ENCODE results near the gene HIF1A. TPM values are rescaled to one million over a fixed set of nuclear protein-coding genes. Genes with fewer than 3 reads are reported as not detected.
"Not testable (repeated sequence)": the region's sequence is repeated elsewhere in the genome, so short reads cannot be mapped to it uniquely, and the experiment has no call there.

The HIF1A gene
- total and polyA plus RNA-seq, 11 donors, result 12.8 to 157 (median 72.8) TPM

- Histone ChIP-seq H3K4me3 (no peak overlapping the region), H3K4me1 (peaks cover 2 to 78% (median 21%) of the 10 kb centered on the region in 12 donors), H3K27me3 (no peaks in the 10 kb centered on the region), H3K9me3 (peaks cover 0 to 8% (median 0%) of the 10 kb centered on the region in 12 donors), H3K36me3 (no peaks in the 10 kb centered on the region), H3K27ac (no peak overlapping the region)
- ATAC-seq (no peak), DNase-seq (no peak)
- WGBS, 4 donors, result 77 to 83% (median 80%) methylated on average over 1 of the region's 1 CpG
- intact Hi-C loops (cut with DNase I), result no loop called here
- TF ChIP-seq POLR2A (IDR thresholded peaks at IDR 0.05) (no peak), CTCF (IDR thresholded peaks at IDR 0.05) (no peak)
These were observed 9.7 kb downstream of the HIF1A start for GRCh38 chr14:61705017-61705416.

GRCh38 chr14:61706096-61706690 lies 10.9 kb downstream of the HIF1A start:
- H3K4me1 ChIP-seq, result peaks cover 0 to 78% (median 14%) of the 10 kb centered on the region in 12 donors
- TF ChIP-seq CTCF (IDR thresholded peaks at IDR 0.05) (no peak), POLR2A (IDR thresholded peaks at IDR 0.05) (no peak)

GRCh38 chr14:61707774-61708173 lies 12.5 kb downstream of the HIF1A start:
- DNase-seq; H3K36me3 ChIP-seq; ATAC-seq; H3K27me3 ChIP-seq; H3K27ac ChIP-seq; intact Hi-C loops (cut with DNase I); H3K4me3 ChIP-seq; H3K9me3 ChIP-seq: not testable (repeated sequence)
- 90 to 96% (median 93%) methylated on average over 2 to 3 of the region's 4 CpGs for WGBS, 4 donors
- H3K4me1 ChIP-seq, result peaks cover 0 to 78% (median 15%) of the 10 kb centered on the region in 12 donors

More at GRCh38 chr14:61706096-61706690, 10.9 kb downstream of the HIF1A start:
- H3K27ac ChIP-seq, result peak overlapping the region in 1 of 12 donors; percentile 14
- no peaks in the 10 kb centered on the region for H3K27me3 ChIP-seq
- ATAC-seq (no peak), DNase-seq (no peak)
- intact Hi-C loops (cut with DNase I), result no loop called here
- 71 to 77% (median 72%) methylated on average over 3 of the region's 3 CpGs for WGBS, 4 donors
- H3K9me3 ChIP-seq, result peaks cover 0 to 8% (median 0%) of the 10 kb centered on the region in 12 donors
- H3K4me3 ChIP-seq, result no peak overlapping the region
- H3K36me3 ChIP-seq, result no peaks in the 10 kb centered on the region

GRCh38 chr14:61708693-61709092 lies 13.4 kb downstream of the HIF1A start:
- DNase-seq; H3K36me3 ChIP-seq; intact Hi-C loops (cut with DNase I); H3K27me3 ChIP-seq; ATAC-seq; H3K4me3 ChIP-seq; H3K27ac ChIP-seq; H3K9me3 ChIP-seq: not testable (repeated sequence)
- H3K4me1 ChIP-seq, result peaks cover 0 to 78% (median 18%) of the 10 kb centered on the region in 12 donors
- 42 to 59% (median 48%) methylated on average over 4 of the region's 4 CpGs for WGBS, 4 donors

GRCh38 chr14:61710853-61711817 lies 15.8 kb downstream of the HIF1A start:
- no peak for ATAC-seq
- WGBS, 4 donors, result 77 to 80% (median 79%) methylated on average over 12 of the region's 12 CpGs

More at GRCh38 chr14:61710853-61711817, 15.8 kb downstream of the HIF1A start:
- Histone ChIP-seq H3K27me3 (no peaks in the 10 kb centered on the region), H3K4me3 (no peak overlapping the region), H3K9me3 (peaks cover 0 to 8% (median 0%) of the 10 kb centered on the region in 12 donors), H3K4me1 (peaks cover 0 to 72% (median 26%) of the 10 kb centered on the region in 12 donors), H3K36me3 (no peaks in the 10 kb centered on the region), H3K27ac (no peak overlapping the region)
- intact Hi-C loops (cut with DNase I), result no loop called here
- DNase-seq, result no peak
- no peak for TF ChIP-seq POLR2A (IDR thresholded peaks at IDR 0.05)
- no peak for TF ChIP-seq CTCF (IDR thresholded peaks at IDR 0.05)

Data from heart left ventricle (tissue), 16 donors.